ENCODE results near the gene TAF4B. TPM values are rescaled to one million over a fixed set of nuclear protein-coding genes. Genes with fewer than 3 reads are reported as not detected.

TAF4B gene
- total and polyA plus RNA-seq, 2 of the 8 experiments (the other 6 are each of a cell fraction or from before 2014, with no cell fraction given): 9.3 to 19.8 TPM

- WGBS, 2 experiments (ENCODE audit: extremely low coverage in 1 of 2, insufficient coverage in 1 of 2, insufficient read length in 1 of 2, insufficient replicate concordance in 2 of 2, low coverage in 1 of 2, low lambda C conversion rate in 2 of 2, missing lambda C conversion rate in 1 of 2): 90% methylated on average over 3 of the region's 3 CpGs; no CpG with 5 or more reads in 1 of the 2 experiments
- DNase-seq (ENCODE audit: low read depth in 1 of 2, low spot score in 2 of 2): no peak
- no peak for TF ChIP-seq NRF1 (IDR thresholded peaks at IDR 0.05; ENCODE audit: low read depth, low read length)
- no peak for TF ChIP-seq BRCA1 (IDR thresholded peaks at IDR 0.05; ENCODE audit: low read depth, low read length)
- TF ChIP-seq TBP (IDR thresholded peaks at IDR 0.05; ENCODE audit: low read depth, low read length): no peak
- no peak for TF ChIP-seq CBX8 (IDR thresholded peaks at IDR 0.05; ENCODE audit: borderline replicate concordance, low read depth, low read length)
- no peak for TF ChIP-seq CREB1 (IDR thresholded peaks at IDR 0.05)
- no peak for TF ChIP-seq CTCF (IDR thresholded peaks at IDR 0.05; ENCODE audit: control extremely low read depth in 1 of 3, insufficient read depth in 1 of 3, low read depth in 1 of 3, low read length in 3 of 3)
- no peak for TF ChIP-seq BACH1 (IDR thresholded peaks at IDR 0.05; ENCODE audit: low read length)
- no peak for TF ChIP-seq KDM1A (IDR thresholded peaks at IDR 0.05; ENCODE audit: borderline replicate concordance, low read length)
- TF ChIP-seq FOSL1 (IDR thresholded peaks at IDR 0.05; ENCODE audit: insufficient read depth, low read depth, low read length): no peak
- no peak for TF ChIP-seq CBX5 (IDR thresholded peaks at IDR 0.05; ENCODE audit: low read depth, low read length)
- no peak for TF ChIP-seq KDM5A (IDR thresholded peaks at IDR 0.05; ENCODE audit: low read length)
- TF ChIP-seq CTBP2 (IDR thresholded peaks at IDR 0.05; ENCODE audit: borderline replicate concordance, insufficient read depth, insufficient read length, low read length): no peak
Observed at GRCh38 chr18:26252411-26252810, 26.2 kb downstream of the TAF4B start.

More at GRCh38 chr18:26252411-26252810, 26.2 kb downstream of the TAF4B start:
- Histone ChIP-seq H3K79me2 (ENCODE audit: control insufficient read depth in 1 of 2, insufficient read depth in 2 of 2, low read length in 2 of 2) (peaks cover 0 to 77% of the 10 kb centered on the region in 2 experiments; a peak in 2 of 4 replicates), H3K79me1 (ENCODE audit: low read depth, low read length) (peaks cover 2% of the 10 kb centered on the region; the same call in 1 of the 2 replicates), H3K23ac (ENCODE audit: insufficient read length) (no peak overlapping the region), H3K4me1 (replicated peaks in 1 of 4; ENCODE audit: control insufficient read depth in 3 of 4, insufficient read depth in 4 of 4, low read length in 3 of 4) (peaks cover 0 to 3% (median 0%) of the 10 kb centered on the region in 4 experiments; a peak in 1 of 7 replicates), H4K8ac (ENCODE audit: extremely low read depth, insufficient read depth, low read length) (no peak overlapping the region), H2BK120ac (replicated peaks; ENCODE audit: low read depth, low read length) (no peak overlapping the region), H3K23me2 (ENCODE audit: low read depth, low read length) (no peaks in the 10 kb centered on the region), H2BK12ac (ENCODE audit: low read depth, low read length) (no peak overlapping the region), H4K5ac (ENCODE audit: insufficient read length, low read depth, low read length) (no peak overlapping the region), H2AK5ac (ENCODE audit: low read depth, low read length) (no peak overlapping the region), H2AFZ (ENCODE audit: low read length) (no peak overlapping the region), H3K18ac (ENCODE audit: extremely low read depth, low read length) (no peak overlapping the region), H4K91ac (replicated peaks; ENCODE audit: insufficient read length, low read length) (no peak overlapping the region), H3K27ac (ENCODE audit: low read depth, low read length) (no peak overlapping the region), H3K4ac (replicated peaks; ENCODE audit: insufficient read length, low read depth, low read length) (no peak overlapping the region), H3K14ac (ENCODE audit: insufficient read length) (no peak overlapping the region), H3K9ac (replicated peaks in 1 of 4; ENCODE audit: extremely low read depth in 1 of 4, low read depth in 3 of 4, low read length in 3 of 4) (no peak overlapping the region), H3K36me3 (ENCODE audit: control insufficient read depth in 2 of 4, insufficient read depth in 4 of 4, low read length in 3 of 4) (no peaks in the 10 kb centered on the region), H3K4me2 (ENCODE audit: insufficient read depth in 1 of 2, low read depth in 2 of 2, low read length in 2 of 2) (no peak overlapping the region), H3K56ac (replicated peaks; ENCODE audit: insufficient read length, low read depth, low read length) (no peak overlapping the region), H4K20me1 (replicated peaks in 1 of 2; ENCODE audit: control insufficient read depth in 1 of 2, insufficient read depth in 2 of 2, low read length in 2 of 2) (no peaks in the 10 kb centered on the region), H3K4me3 (ENCODE audit: extremely low read depth in 1 of 4, insufficient read depth in 2 of 4, low read depth in 3 of 4, low read length in 4 of 4) (no peak overlapping the region), H3K27me3 (replicated peaks in 1 of 4; ENCODE audit: control insufficient read depth in 3 of 4, extremely low read depth in 1 of 4, insufficient read depth in 3 of 4, low read length in 3 of 4) (no peaks in the 10 kb centered on the region), H2BK20ac (ENCODE audit: low read length) (no peak overlapping the region), H2BK15ac (ENCODE audit: low read length) (no peak overlapping the region), H2BK5ac (ENCODE audit: low read depth, low read length) (no peak overlapping the region), H3K9me3 (ENCODE audit: insufficient read depth in 2 of 2, low read depth in 1 of 2, low read length in 1 of 2) (no peaks in the 10 kb centered on the region)
- no peak for FAIRE-seq
- CTCF ChIA-PET (ENCODE audit: partially characterized antibody): interaction anchor here (1.0 kb wide), 1 partner anchor 94 kb away, joined by 3 read pairs; no protein-coding TSS in a partner anchor
- POLR2A ChIA-PET (ENCODE audit: partially characterized antibody): interaction anchor here (0.6 kb wide), 1 partner anchor 1152 kb away, joined by 3 read pairs; no protein-coding TSS in a partner anchor
